ENCODE measurements around the gene PREP. TPM values are rescaled to one million over a fixed set of nuclear protein-coding genes. Genes with fewer than 3 reads are reported as not detected.

PREP gene
- total and polyA plus RNA-seq, 2 of the 8 experiments (the other 6 are each of a cell fraction or from before 2014, with no cell fraction given): 26.8 to 70.0 TPM

- TF ChIP-seq NANOG (IDR thresholded peaks at IDR 0.05; ENCODE audit: insufficient read depth, low read depth, low read length, poor library complexity, severe bottlenecking) (no peak), YY1 (IDR thresholded peaks at IDR 0.05; ENCODE audit: low read depth, low read length) (no peak), BCL11A (IDR thresholded peaks at IDR 0.05; ENCODE audit: low read depth in 2 of 2, low read length in 2 of 2) (no peak), E2F6 (IDR thresholded peaks at IDR 0.05) (no peak)
Observed at GRCh38 chr6:105357165-105357564, 45.7 kb downstream of the PREP start (continued).

Data from H1 (cell line).